Upper lobe of right lung (tissue), 1 donor: ENCODE results near the gene NFKBIZ. TPM values are rescaled to one million over a fixed set of nuclear protein-coding genes. Genes with fewer than 3 reads are reported as not detected.
A peak's percentile ranks its signal among the peaks of the same experiment; 100 is the strongest.

Source experiments
- ATAC-seq: fragments of 200-7000 bp; cut with Tn5 transposase; one replicate; pipeline ENCODE4 v1.9.1; 2020; ENCODE audit warnings: mild to moderate bottlenecking, moderate library complexity
- DNase-seq: peaks from one replicate; pipeline ENCODE4 v3.0.0-alpha.2; 2020
- H3K27ac ChIP-seq: fragments of 200-600 bp; one replicate; pipeline ENCODE4 v1.8.0; 2022
- H3K27me3 ChIP-seq: fragments of 200-600 bp; one replicate; pipeline ENCODE4 v1.8.0; 2022; ENCODE audit warnings: mild to moderate bottlenecking
- H3K36me3 ChIP-seq: fragments of 200-600 bp; one replicate; pipeline ENCODE4 v1.8.0; 2022
- H3K4me1 ChIP-seq: fragments of 200-600 bp; one replicate; pipeline ENCODE4 v1.8.0; 2022
- H3K4me3 ChIP-seq: fragments of 200-600 bp; one replicate; pipeline ENCODE4 v1.8.0; 2022; ENCODE audit warnings: mild to moderate bottlenecking
- H3K9me3 ChIP-seq: fragments of 200-600 bp; one replicate; pipeline ENCODE4 v1.8.0; 2022
- intact Hi-C: fragments of 100-400 bp; cut with DNase I; formaldehyde crosslinking; loops from one replicate; pipeline ENCODE4 v1.11.0; 2022
- total RNA-seq: library from RNA; stranded (reverse); fragmentation: NEBNext Ultra II Directional; extraction: Animal tissue kit (Norgen Biotek cat#: 25700); gene quantifications from one replicate; pipeline ENCODE4 v1.2.1, GENCODE V29; 2021
- TF ChIP-seq, protein P1 (sequence below): fragments of 200-600 bp; IDR thresholded peaks from one replicate; pipeline ENCODE4 v1.8.0; 2022; ENCODE audit warnings: antibody characterized with exemption
- donor health status: DM: no; HTN: yes; CAD: no; lungs with severe emphysema.

NFKBIZ gene
- total RNA-seq, 1 donor from 2014 or later: 87.7 TPM

DNA sequence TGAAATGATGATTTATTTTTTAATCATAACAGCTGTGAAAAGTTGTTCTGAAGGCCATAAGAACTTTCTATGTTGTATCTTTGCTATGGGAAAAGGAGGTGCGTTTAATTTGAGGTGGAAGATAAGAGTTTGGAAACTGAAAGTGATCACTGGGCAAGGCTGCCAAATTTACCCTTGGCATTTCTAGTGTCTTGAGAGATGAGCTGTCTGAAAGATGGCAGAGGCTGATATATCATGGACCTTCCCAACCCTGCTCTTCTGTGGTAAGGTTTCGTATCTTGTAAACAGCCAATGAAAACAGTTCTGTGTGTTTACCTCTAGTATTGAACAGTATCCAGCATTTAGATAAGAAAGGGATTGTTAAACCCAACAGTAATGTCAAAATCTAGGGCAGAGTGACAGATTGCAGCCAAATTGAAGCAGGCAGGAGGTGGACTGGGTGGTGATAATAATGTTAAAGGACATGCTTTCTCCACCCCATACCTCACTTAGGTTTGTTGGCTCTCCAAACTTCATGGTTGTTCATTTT, 15.8 kb upstream of the NFKBIZ start:
- DNase-seq: no peak

DNA sequence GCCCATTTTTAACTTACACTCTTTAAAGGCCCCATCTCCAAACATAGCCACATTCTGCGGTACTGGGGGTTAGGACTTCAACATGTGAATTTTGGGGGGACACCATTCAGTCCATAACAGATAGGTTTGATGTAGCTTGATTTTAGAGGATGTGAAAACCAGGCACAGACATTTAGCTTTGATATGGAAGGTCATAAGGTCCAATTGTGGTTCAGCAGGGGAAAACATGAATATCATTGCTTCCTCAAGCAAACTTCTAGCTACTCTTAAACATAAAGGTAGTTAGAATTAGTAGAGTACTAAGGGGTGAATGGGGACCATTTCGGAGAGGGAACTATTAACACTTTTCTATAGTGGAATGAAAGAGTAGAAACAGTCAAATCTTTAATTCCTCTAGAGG, 13.6 kb upstream of the NFKBIZ start:
- no peak for DNase-seq
- Histone ChIP-seq H3K27ac (no peak overlapping the region), H3K4me1 (peaks cover 11% of the 10 kb centered on the region), H3K4me3 (no peak overlapping the region), H3K27me3 (no peaks in the 10 kb centered on the region), H3K9me3 (no peaks in the 10 kb centered on the region), H3K36me3 (no peaks in the 10 kb centered on the region)
- no peak for ATAC-seq
- TF ChIP-seq, protein P1, sequence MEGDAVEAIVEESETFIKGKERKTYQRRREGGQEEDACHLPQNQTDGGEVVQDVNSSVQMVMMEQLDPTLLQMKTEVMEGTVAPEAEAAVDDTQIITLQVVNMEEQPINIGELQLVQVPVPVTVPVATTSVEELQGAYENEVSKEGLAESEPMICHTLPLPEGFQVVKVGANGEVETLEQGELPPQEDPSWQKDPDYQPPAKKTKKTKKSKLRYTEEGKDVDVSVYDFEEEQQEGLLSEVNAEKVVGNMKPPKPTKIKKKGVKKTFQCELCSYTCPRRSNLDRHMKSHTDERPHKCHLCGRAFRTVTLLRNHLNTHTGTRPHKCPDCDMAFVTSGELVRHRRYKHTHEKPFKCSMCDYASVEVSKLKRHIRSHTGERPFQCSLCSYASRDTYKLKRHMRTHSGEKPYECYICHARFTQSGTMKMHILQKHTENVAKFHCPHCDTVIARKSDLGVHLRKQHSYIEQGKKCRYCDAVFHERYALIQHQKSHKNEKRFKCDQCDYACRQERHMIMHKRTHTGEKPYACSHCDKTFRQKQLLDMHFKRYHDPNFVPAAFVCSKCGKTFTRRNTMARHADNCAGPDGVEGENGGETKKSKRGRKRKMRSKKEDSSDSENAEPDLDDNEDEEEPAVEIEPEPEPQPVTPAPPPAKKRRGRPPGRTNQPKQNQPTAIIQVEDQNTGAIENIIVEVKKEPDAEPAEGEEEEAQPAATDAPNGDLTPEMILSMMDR: no peak
- intact Hi-C loops: no loop called here

More for the DNA sequence above, 15.8 kb upstream of the NFKBIZ start:
- ATAC-seq: no peak
- Histone ChIP-seq H3K4me1 (peaks cover 24% of the 10 kb centered on the region), H3K36me3 (no peaks in the 10 kb centered on the region), H3K9me3 (no peaks in the 10 kb centered on the region), H3K27ac (no peak overlapping the region), H3K4me3 (no peak overlapping the region), H3K27me3 (no peaks in the 10 kb centered on the region)
- TF ChIP-seq, protein P1: no peak
- intact Hi-C loops: no loop called here

DNA sequence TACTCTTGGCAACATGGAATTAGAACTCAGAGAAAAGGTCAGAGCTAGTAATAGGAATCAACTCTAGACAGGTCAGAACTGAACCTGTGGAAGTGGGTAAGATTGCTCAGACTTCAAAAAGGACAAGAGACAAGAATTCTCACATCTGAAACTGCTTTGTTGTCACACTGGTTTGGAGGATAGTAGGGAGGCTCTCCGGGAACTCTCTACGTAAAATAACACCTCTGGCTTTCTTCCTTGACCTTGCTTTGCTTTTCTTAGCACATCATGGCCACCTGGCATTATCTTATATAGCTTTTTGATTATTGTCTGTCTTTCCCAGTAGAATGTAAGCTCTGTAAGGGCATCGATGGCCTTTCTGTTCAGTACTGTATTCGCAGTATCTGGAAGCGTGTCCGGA, 13.2 kb upstream of the NFKBIZ start:
- intact Hi-C loops: no loop called here

DNA sequence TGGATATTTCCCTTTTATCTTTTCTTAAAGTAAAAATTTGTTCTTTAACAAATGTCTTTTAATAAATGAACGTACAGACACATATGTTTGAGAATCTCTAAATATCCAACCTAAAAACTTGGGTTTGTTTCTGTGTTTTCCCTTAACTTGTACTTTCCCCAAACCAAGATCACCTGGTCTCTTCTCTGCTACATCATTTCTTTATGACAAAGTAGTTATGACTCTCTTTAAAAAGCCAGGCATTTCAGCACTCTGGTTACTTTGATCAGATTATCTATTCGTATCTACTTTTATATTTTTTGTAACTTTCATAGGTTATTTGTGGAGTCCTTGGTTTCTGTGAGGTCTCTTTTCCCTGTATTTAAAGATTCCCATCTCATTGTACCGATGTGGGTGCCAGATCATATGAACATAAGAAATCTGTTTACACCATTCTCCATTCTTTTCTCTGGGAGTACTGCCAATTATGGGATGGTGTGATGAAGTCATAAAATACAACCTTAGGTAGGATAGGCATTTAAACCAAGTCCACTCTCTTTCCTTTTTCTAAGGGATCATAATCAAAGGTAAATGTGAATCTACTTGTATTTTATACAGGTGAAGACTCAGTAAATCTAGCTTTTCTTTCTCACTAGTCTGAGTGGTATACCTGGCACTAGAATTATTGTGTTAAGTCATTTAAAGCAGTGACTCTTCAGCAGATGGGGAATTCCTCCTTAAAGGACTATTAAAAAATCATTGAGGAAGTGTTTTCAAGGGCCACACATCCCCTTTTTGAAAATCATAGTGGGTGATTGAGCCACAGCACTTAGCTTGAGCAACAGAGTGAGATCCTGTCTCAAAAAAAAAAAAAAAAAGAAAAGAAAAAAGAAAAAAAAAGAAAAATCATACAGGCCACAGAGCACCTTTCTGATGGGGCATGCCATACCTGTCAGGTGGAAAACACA, 12.4 kb upstream of the NFKBIZ start:
- no peak overlapping the region for H3K27ac ChIP-seq
- peak; percentile 73 for ATAC-seq

More for the DNA sequence above, 13.2 kb upstream of the NFKBIZ start:
- H3K4me1 ChIP-seq: peaks cover 11% of the 10 kb centered on the region
- no peak for ATAC-seq
- H3K9me3 ChIP-seq: no peaks in the 10 kb centered on the region
- H3K27ac ChIP-seq: no peak overlapping the region
- TF ChIP-seq, protein P1: no peak
- H3K27me3 ChIP-seq: no peaks in the 10 kb centered on the region
- DNase-seq: no peak
- no peak overlapping the region for H3K4me3 ChIP-seq
- H3K36me3 ChIP-seq: no peaks in the 10 kb centered on the region

DNA sequence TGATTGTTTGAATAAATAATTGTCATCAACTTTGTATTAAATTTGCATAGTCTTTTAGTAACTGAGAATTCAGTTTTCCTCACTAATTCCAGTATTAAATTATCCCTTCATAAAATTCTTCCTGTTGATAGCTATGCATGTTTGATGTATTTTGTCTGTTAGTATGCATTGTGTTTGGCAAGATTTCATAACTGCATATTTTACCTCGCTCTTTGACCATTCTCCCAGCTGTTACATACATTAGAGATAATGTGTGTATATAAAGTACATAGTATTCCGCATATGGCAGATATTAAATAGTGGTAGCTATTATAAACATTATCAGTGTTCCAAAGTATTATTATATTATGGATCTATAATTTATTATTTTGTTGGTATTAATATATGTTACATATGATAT, 10.6 kb upstream of the NFKBIZ start:
- ATAC-seq (no peak), DNase-seq (no peak)
- Histone ChIP-seq H3K27ac (no peak overlapping the region), H3K9me3 (no peaks in the 10 kb centered on the region), H3K4me3 (no peak overlapping the region), H3K27me3 (no peaks in the 10 kb centered on the region), H3K36me3 (no peaks in the 10 kb centered on the region), H3K4me1 (peaks cover 7% of the 10 kb centered on the region)
- TF ChIP-seq, protein P1: no peak
- intact Hi-C loops: no loop called here

More for the DNA sequence above, 12.4 kb upstream of the NFKBIZ start:
- no peak for DNase-seq
- no peaks in the 10 kb centered on the region for H3K27me3 ChIP-seq
- TF ChIP-seq, protein P1: no peak
- intact Hi-C loops: no loop called here
- no peaks in the 10 kb centered on the region for H3K36me3 ChIP-seq
- no peak overlapping the region for H3K4me3 ChIP-seq
- no peaks in the 10 kb centered on the region for H3K9me3 ChIP-seq
- H3K4me1 ChIP-seq: peaks cover 11% of the 10 kb centered on the region
